CD4-positive, alpha-beta T cell treated with Interleukin-15 for 4 hours (primary cell): ENCODE data around the gene USP12.

Experiments used
- DNase-seq: peaks from one replicate; pipeline ENCODE4 v3.0.0-alpha.2; 2020; ENCODE audit warnings: low spot score

Gene USP12

DNA sequence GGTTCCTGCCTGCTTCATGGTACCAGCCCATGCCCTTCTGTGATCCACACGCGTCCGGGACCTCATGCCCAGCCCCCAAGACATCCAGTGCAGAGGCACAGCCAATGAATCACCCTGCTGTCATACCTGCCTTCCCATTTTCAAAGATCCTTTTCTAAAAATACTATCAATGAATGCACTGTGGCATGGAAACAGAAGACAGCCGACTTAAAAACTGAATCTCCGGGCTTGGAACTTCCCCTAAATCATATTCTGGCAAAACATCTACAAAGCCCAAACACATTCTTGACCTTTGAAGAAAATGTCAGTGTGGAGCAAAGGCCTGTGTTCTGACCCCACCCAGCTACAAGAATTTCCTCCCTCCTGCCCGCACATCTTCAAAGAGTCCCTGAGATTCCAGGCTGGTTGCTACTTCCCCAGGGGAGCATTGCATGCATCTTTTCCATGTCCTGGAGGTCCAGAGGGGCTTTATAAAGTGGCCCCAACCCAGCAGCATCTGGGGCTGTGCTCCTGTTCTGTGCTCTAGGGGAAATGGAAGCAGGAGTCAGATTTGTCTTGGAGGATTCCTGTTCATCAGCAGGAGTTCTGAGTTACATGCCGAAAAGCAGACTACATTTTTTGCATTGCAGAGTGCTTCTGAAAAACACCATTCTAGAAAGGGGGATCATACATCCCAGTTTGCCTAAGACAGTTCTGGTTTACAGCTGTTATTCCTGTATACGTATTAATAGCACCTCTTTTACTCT, 135.2 kb downstream of the USP12 start:
- no peak for DNase-seq

DNA sequence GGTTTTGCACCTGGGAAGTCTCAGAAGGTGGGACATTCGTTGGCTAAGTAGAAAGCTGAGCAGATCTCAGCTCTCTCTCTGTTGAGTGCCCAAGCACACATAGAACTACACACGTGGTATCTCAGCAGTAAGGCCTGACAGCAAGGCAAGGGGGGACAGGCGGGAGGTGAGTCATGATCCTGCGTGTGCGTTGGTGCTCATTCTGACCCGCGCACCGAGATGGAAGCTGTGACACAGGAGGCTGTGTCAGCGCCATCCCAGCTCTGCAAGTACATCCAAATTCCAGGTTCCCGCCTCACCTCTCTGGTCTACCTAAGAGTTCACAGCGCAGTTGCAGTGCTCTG, 135.7 kb downstream of the USP12 start:
- DNase-seq, result no peak

DNA sequence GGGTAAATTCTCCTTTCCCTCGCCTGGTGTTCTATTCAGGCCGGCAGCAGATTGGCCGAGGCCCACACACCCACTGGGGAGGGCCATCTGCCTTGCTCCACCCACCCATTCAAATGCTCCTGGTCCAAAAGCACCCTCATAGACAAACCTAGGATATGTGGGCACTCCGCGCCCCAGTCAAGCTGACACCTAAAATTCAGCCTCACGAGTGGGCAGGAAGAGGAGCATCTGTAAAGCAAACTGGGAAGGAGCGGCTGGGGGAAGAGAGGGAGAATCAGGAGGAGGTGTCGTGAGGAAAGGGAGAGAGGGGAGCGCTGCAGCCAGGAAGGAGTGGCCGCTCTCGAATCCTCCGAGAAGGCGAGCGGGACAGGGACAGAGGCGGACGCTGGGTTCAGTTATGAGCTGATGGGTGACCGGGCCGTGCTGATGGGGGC, 136.9 kb downstream of the USP12 start:
- no peak for DNase-seq

DNA sequence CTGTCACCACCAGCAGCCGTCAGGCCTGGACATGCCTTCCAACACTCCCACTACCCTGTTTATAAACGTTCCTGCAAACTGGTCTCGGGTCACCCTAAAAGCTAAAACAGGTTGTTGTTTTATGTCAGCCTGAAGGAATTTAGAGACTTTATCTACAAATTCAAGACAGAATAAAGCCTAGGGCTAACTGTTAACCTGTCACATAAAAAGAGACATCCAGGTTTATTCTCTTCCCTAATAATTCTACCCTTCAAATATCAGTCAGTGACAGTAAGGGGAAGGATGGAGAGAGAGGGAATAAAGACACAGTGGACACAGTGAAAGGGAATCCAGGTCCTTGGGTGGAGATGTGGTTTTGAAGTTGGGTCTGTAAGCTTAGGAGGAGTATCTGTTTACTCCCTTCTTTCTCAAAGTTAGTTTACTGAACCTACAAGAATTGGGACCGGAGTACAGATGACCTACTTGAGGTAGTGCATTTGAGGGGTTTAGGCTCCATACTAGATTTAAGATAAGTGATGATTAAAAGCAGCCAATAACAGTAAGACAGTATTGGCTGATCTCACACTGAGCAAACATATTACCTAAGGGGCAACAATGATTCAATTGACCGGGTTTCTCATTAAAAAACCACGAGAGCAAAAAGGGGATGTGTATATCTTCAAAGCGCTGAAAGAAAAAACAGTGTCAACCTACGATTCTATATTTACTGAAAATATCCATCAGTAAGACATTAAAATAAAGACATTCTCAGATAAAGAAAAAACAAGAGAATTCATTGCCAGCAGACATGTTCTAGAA, 142.7 kb downstream of the USP12 start:
- DNase-seq, result no peak

DNA sequence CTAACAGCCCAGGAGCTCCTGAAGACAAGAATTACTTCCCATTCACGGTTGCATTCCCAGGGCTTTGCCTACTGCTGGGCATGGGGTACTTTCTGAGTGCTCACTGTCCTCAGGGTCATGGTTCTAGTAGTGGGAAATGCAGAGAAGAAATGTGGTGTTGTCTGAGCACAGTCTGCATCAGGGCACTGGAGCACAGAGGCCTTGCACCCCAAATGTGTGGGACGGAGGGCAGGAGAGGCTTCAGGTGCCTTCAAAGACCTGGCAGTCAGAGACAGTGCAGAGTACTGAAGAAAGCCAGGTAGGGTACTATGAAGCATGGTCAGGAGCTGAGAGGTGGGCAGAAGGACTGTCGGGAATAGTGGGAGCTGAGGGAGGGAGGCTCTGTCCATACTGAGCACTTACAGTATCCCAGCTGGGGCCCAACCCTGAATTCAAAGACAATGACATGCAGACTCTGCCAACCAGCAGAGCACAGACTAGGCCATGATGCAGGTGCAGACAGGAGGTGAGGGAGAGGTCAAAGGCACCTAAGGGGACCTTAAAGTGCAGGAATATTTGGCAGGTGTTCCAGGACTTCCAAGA, 144.4 kb downstream of the USP12 start:
- DNase-seq, result no peak

DNA sequence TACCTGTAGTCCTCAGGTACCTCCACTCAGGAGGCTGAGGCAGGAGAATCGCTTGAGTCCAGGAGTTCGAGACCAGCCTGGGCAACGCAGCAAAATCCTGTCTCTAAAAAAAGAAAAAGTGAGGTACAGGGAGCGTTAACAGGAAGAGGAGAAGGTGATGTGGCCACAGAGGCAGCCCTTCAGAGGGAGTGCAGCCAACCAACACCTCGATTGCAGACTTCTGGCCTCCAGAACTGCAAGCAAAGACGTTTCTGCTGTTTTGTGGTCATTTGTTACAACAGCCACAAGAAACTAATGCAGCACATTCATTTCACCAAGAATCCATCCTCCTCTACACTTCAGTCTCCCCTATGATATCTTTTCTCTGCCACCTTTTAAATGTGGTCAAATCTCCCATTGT, 145.2 kb downstream of the USP12 start:
- no peak for DNase-seq

DNA sequence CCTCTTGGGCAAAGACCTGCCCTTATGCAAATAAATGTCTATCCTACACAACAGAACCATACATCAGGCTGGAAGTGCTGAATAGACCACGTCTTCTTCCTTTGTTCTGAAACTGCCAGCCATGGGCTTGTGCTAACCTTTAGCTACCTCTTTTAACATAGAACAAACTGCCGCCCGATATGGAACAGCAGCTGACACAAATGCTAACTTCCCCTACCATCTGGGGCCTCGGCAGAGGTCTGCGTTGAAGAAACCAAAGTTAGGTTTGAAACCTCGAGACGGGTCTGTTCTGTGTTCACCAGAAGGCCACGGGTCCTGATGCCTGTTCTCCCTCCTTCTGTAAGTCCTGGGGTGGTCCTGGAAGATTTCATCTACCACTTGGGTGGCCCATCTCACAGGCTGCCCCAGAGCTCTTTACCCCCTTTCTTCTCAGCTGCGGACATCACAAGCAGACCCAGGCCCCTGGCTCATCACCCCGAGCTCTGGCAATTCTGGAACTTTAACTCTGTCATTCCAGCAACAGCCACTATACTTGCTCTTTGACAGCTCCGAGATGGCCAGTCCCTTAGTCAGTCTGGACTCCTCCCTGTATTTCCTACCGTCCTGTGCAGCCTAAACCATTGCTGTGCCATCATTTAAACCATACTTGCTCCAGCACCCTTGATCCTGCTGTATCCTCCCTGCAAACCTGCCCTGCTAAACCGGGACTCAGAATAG, 146.7 kb downstream of the USP12 start:
- DNase-seq, result no peak

DNA sequence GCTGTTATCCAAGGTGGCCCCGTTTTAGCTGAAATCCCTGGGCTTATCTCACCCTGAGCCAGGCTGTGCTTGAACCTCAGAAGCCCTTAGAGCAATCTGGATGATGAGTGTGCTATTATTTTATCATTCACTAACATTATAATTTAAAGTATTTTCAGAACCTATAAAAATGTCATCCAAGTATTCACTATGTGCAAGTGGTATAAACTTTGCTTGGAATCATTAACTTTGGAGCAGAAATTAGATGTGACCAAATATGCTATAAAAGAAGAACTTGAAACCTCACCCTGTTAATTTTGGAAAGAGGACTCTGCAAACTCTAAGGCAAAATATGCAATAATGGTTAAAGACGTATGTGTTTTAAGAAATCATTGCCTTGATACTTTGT, 147.5 kb downstream of the USP12 start:
- no peak for DNase-seq

DNA sequence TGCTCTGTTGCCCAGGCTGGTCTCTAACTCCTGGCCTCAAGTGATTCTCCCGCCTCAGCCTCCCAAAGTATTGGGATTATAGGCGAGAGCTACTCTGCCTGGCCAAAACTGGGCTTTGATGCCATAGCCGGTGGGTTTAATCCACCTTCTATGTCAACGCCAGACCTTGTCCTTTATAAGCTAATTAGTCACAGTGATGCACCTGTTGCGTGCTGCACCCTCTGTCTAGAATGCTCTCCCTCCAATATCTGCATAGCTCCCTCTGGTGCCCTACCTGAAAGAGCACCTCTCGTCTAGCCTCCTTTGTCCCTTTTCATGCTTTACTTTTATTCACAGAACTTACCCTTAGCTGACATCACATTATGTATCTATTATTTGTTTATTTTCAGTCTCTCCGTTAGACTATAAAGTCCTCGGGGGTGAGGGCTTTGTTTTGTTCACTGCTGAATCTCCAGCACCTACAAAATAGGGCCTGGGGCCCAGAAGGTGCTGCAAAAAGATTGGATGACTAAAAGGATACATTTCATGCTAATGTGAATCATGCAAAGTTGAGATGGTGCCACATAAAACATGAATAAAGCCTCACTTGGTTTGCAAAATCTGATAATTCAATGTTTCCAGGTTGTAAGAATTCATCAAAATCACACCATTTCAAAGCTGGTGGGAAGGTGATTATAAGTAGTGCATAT, 148.1 kb downstream of the USP12 start:
- DNase-seq, result no peak

DNA sequence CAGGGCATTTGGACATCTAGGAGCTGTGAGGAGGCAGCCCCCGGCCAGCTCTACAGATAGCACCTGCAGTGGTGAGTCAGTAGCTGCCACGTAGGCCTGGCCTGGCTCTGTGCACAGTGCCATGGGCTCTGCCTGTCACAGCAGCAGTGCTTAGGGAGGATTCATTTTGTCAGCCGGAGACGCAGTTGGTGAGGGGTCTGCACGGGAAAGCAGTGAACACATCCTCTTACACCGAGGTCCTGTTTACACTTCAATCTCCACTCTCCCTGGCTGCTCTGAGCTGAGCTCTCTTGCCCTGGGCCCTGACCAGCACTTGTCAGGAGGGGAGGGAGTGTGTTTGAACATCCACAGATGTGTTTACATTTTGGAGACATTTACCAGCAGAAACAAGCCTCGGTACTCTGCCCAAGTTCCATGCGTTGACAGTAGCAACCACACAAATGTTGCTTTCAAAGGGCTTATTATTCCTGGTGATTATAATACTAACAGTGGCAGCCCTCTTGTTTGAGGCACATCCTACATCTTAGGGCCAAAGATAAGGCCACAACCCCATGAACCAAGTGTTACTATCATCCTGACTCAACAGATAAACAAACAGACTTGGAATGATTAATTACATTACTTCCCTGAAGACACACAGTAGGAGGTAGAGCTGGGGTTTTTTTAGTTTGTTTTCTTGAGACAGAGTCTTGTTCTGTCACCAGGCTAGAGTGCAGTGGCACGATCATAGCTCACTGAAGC, 148.9 kb downstream of the USP12 start:
- no peak for DNase-seq

DNA sequence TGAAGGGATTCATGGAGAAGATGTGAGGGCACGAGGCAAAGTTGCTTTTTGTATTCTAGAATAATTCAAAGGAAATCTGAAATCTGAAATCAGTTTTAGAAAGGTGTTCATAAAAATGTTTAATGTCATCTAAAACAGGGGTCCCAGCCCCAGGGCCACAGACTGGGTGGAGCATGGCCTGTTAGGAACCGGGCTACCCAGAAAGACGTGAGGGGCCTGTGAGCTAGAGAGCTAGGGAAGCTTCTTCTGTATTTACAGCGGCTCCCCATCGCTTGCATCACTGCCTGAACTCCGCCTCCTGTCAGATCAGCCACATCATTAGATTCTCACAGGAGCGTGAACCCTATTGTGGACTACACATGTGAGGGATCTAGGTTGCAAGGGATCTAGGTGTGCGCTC, 151.2 kb downstream of the USP12 start:
- no peak for DNase-seq

DNA sequence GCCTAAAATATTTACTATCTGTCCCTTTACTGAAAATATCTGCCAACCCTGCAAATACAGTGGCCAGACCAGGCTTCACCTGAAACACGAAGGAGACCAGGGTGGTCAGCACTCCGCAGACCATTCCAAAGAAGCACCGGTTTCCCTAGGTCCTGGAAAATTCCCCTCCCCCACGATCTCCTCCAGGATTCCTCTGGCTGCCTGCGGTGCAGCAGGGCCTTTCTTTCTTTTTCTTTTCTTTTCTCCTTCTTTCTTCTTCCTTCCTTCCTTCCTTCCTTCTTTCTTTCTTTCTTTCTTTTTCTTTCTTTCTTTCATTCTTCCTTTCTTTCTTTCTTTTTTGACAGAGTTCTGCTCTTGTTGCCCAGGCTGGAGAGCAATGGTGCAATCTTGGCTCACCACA, 152.7 kb downstream of the USP12 start:
- DNase-seq, result no peak

DNA sequence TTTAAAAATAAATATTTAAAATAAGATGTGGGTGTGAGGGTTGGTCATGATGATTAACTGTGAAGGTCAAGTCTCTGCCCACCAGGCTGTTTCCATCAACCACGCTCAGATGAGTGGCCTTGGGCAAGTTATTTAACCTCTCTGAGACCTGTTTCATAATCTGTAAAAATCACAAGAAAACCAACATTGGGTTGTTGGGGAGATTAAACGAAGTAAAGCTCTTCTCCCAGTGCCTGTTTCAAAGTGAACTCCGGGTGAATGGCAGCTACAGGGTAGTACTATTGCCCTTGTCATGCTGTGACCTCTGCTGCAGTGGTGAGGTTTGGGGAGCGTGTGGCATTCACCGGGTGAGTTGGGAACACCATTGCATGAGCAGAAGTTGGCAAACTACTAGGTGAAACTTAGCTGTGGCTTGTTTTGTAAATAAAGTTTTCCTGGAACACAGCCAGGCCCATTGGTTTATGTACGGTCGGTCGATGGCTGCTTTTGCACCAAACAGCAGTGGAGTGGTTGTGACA, 153.2 kb downstream of the USP12 start:
- DNase-seq, result no peak

DNA sequence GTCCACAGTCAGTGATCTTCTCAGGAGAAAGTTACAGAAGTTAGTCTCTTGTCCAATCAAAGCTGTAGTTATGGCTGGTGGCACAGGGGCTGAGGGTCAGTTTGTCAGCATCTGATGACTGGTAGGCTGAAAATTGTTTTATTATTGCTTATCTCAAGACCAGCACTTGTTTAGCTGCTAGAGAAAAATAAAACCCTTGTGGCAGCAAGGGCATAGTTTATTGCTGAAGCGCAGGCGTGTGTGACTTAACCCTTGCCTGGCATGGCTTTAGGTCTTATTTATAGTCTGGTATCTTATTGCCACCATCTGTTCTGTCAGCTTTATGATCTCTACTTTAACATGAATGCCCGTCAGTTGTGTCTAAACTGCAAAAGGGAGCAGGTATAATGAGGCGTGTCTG, 154.7 kb downstream of the USP12 start:
- DNase-seq, result no peak
